Mucosa of rectum (tissue), 2 donors: ENCODE data around the gene HOXC11.

ENCODE experiments used
- H3K27ac ChIP-seq, 2 donors: one replicate each; pipeline ENCODE4 v1.7.0; 2013; ENCODE audit warnings: inconsistent platforms in 2 of 2, low read depth in 2 of 2, low read length in 2 of 2
- H3K27me3 ChIP-seq, 2 donors: one replicate each; pipeline ENCODE4 v1.7.0; 2013; ENCODE audit warnings: low read length in 2 of 2; ENCODE audit not compliant: control insufficient read depth in 2 of 2, insufficient read depth in 2 of 2
- H3K36me3 ChIP-seq, 2 donors: one replicate each; pipeline ENCODE4 v1.7.0; 2013; ENCODE audit warnings: low read length in 2 of 2; ENCODE audit not compliant: control insufficient read depth in 2 of 2, insufficient read depth in 2 of 2
- H3K4me1 ChIP-seq, 2 donors: one replicate each; pipeline ENCODE4 v1.7.0; 2013; ENCODE audit warnings: low read length in 2 of 2, mild to moderate bottlenecking in 1 of 2; ENCODE audit not compliant: control insufficient read depth in 2 of 2, insufficient read depth in 2 of 2
- H3K4me3 ChIP-seq, 2 donors: one replicate each; pipeline ENCODE4 v1.7.0; 2013; ENCODE audit warnings: low read length in 2 of 2
- H3K9ac ChIP-seq, 2 donors: one replicate each; pipeline ENCODE4 v1.7.0; 2013; ENCODE audit warnings: low read length in 2 of 2, low read depth in 1 of 2, mild to moderate bottlenecking in 1 of 2
- H3K9me3 ChIP-seq, 2 donors: one replicate each; pipeline ENCODE4 v1.7.0; 2013; ENCODE audit warnings: low read length in 2 of 2; ENCODE audit not compliant: control insufficient read depth in 2 of 2
- donor health status: healthy.
- donor health status: Normal muscosa, but diverticular disease.

HOXC11 gene

GRCh38 chr12:54026640-54027441 lies 53.9 kb downstream of the HOXC11 start:
- Histone ChIP-seq H3K9me3 (no peaks in the 10 kb centered on the region), H3K27ac (no peak overlapping the region), H3K4me3 (no peak overlapping the region), H3K4me1 (peaks cover 2 to 6% of the 10 kb centered on the region in 2 donors), H3K36me3 (no peaks in the 10 kb centered on the region), H3K27me3 (peaks cover 77 to 86% of the 10 kb centered on the region in 2 donors), H3K9ac (no peak overlapping the region)
